Measurements from ENCODE around the gene FAM237A. TPM values are rescaled to one million over a fixed set of nuclear protein-coding genes. Genes with fewer than 3 reads are reported as not detected.

FAM237A gene
- total and polyA plus RNA-seq, 2 experiments from 2014 or later, result not detected

DNA sequence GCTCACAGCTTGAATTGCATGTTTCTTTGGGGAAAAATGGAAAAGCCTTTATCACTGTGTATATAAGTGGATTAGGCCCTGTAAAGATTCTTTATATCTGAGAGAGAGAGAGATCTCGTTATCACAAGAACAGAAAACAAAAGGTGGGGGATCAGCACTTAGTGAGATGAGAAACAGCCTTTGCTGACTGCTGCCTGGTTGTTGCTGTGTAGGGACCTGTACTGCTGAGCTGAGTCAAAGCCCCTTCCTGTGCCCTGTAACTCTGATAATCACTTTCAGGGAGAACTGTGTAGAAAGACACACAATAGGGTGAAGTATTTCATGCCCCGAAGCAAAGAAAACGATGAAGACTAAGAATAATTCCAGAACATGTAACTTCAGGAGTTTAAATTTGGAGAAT is 30.6 kb upstream of the FAM237A start:
- Histone ChIP-seq H3K9me2 (ENCODE audit: insufficient read depth) (no peaks in the 10 kb centered on the region), H3K4me1 (ENCODE audit: insufficient read depth) (no peaks in the 10 kb centered on the region), H3K79me2 (replicated peaks; ENCODE audit: insufficient read depth) (no peaks in the 10 kb centered on the region), H3K27ac (ENCODE audit: low read depth) (no peak overlapping the region), H3K4me3 (no peak overlapping the region), H2AFZ (no peak overlapping the region), H3K4me2 (no peak overlapping the region), H3K27me3 (ENCODE audit: insufficient read depth) (no peaks in the 10 kb centered on the region), H3F3A (replicated peaks; ENCODE audit: low read depth) (no peaks in the 10 kb centered on the region), H3K36me3 (ENCODE audit: insufficient read depth) (no peaks in the 10 kb centered on the region), H4K20me1 (replicated peaks; ENCODE audit: insufficient read depth) (no peaks in the 10 kb centered on the region)
- peak; percentile 61 for ATAC-seq
- H3K9me3 Mint-ChIP-seq, result no peaks in the 10 kb centered on the region
- DNase-seq (ENCODE audit: low spot score), result peak; percentile 11
- H3K27me3 Mint-ChIP-seq (ENCODE audit: insufficient read depth, low read depth, poor library complexity), result peaks cover 4% of the 10 kb centered on the region
- H3K4me1 Mint-ChIP-seq, result peaks cover 2% of the 10 kb centered on the region; the same call in 1 of the 3 replicates
- TF ChIP-seq, protein P1, sequence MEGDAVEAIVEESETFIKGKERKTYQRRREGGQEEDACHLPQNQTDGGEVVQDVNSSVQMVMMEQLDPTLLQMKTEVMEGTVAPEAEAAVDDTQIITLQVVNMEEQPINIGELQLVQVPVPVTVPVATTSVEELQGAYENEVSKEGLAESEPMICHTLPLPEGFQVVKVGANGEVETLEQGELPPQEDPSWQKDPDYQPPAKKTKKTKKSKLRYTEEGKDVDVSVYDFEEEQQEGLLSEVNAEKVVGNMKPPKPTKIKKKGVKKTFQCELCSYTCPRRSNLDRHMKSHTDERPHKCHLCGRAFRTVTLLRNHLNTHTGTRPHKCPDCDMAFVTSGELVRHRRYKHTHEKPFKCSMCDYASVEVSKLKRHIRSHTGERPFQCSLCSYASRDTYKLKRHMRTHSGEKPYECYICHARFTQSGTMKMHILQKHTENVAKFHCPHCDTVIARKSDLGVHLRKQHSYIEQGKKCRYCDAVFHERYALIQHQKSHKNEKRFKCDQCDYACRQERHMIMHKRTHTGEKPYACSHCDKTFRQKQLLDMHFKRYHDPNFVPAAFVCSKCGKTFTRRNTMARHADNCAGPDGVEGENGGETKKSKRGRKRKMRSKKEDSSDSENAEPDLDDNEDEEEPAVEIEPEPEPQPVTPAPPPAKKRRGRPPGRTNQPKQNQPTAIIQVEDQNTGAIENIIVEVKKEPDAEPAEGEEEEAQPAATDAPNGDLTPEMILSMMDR (conservative IDR thresholded peaks at IDR 0.05; ENCODE audit: low read depth in 2 of 2), result no peak
- TF ChIP-seq ZNF462 (CRISPR knock-in tag; IDR thresholded peaks at IDR 0.05) (no peak), ZNF331 (CRISPR knock-in tag; IDR thresholded peaks at IDR 0.05; ENCODE audit: low read depth) (no peak), EZH2phosphoT487 (IDR thresholded peaks at IDR 0.05; ENCODE audit: unreplicated experiment) (no peak), STAT1 (IDR thresholded peaks at IDR 0.05; ENCODE audit: unreplicated experiment) (no peak), ZNF114 (CRISPR knock-in tag; IDR thresholded peaks at IDR 0.05) (no peak), CREB1 (CRISPR knock-in tag; IDR thresholded peaks at IDR 0.05; ENCODE audit: low read depth) (no peak), JUNB (IDR thresholded peaks at IDR 0.05; ENCODE audit: unreplicated experiment) (no peak), REST (IDR thresholded peaks at IDR 0.05; ENCODE audit: unreplicated experiment) (no peak), POLR2AphosphoS5 (IDR thresholded peaks at IDR 0.05; ENCODE audit: low read depth) (no peak), NANOG (IDR thresholded peaks at IDR 0.05; ENCODE audit: borderline replicate concordance) (no peak), EZH2 (IDR thresholded peaks at IDR 0.05; ENCODE audit: low read depth, unreplicated experiment) (no peak)
- TF ChIP-seq, protein P2, sequence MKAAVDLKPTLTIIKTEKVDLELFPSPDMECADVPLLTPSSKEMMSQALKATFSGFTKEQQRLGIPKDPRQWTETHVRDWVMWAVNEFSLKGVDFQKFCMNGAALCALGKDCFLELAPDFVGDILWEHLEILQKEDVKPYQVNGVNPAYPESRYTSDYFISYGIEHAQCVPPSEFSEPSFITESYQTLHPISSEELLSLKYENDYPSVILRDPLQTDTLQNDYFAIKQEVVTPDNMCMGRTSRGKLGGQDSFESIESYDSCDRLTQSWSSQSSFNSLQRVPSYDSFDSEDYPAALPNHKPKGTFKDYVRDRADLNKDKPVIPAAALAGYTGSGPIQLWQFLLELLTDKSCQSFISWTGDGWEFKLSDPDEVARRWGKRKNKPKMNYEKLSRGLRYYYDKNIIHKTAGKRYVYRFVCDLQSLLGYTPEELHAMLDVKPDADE (IDR thresholded peaks at IDR 0.05), result no peak
- H3K36me3 Mint-ChIP-seq (ENCODE audit: low read depth), result peaks cover 3% of the 10 kb centered on the region; the same call in 2 of the 3 replicates
- no peak overlapping the region for H3K4me3 Mint-ChIP-seq
- H3K27ac Mint-ChIP-seq, result peak overlapping the region; percentile 28; the same call in 1 of the 2 replicates

Measured in GM23338 (cell line).